ENCODE results near the gene TNNT2. TPM values are rescaled to one million over a fixed set of nuclear protein-coding genes. Genes with fewer than 3 reads are reported as not detected.

Gene TNNT2
- total and polyA plus RNA-seq, 2 of the 8 experiments (the other 6 are each of a cell fraction or from before 2014, with no cell fraction given): 3.1 to 21.0 TPM

DNA sequence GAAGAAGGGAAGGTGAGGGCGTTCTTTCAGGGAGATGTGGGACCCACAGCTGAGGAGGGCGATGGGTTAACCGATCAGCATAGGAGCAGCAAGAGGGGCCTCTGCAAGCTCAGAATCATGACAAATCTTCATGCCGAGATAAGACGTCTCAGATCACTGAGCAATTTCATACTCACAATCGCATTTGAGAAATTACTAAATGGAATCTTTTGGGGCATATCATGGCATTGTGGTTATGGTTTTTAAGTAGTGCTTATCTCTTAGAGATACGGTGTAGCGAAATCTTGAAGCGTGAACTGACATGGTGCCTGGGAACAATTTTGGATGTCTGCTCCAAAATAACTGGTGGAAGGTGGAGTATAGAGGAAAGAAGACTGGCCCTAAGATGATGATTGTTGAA lies 6.2 kb downstream of the TNNT2 start:
- DNase-seq (ENCODE audit: low read depth in 1 of 2, low spot score in 2 of 2) (no peak), FAIRE-seq (no peak)
- no peak overlapping the region for H2AK5ac ChIP-seq (ENCODE audit: low read depth, low read length)
- H3K9ac ChIP-seq (replicated peaks in 1 of 4; ENCODE audit: extremely low read depth in 1 of 4, low read depth in 3 of 4, low read length in 3 of 4): no peak overlapping the region
- no peak overlapping the region for H2BK12ac ChIP-seq (ENCODE audit: low read depth, low read length)
- H3K27ac ChIP-seq (ENCODE audit: low read depth, low read length): no peak overlapping the region
- no peaks in the 10 kb centered on the region for H3K9me3 ChIP-seq (ENCODE audit: insufficient read depth in 2 of 2, low read depth in 1 of 2, low read length in 1 of 2)
- 84% methylated on average over 9 of the region's 9 CpGs; no CpG with 5 or more reads in 1 of the 2 experiments for WGBS, 2 experiments (ENCODE audit: extremely low coverage in 1 of 2, insufficient coverage in 1 of 2, insufficient read length in 1 of 2, insufficient replicate concordance in 2 of 2, low coverage in 1 of 2, low lambda C conversion rate in 2 of 2, missing lambda C conversion rate in 1 of 2)
- H3K14ac ChIP-seq (ENCODE audit: insufficient read length): no peak overlapping the region
- H3K4me2 ChIP-seq (ENCODE audit: insufficient read depth in 1 of 2, low read depth in 2 of 2, low read length in 2 of 2): no peak overlapping the region
- H3K23me2 ChIP-seq (ENCODE audit: low read depth, low read length): 0 out of 2 replicates have a peak, but pooled peaks cover 2% of the 10 kb centered on the region
- H3K79me1 ChIP-seq (ENCODE audit: low read depth, low read length): no peaks in the 10 kb centered on the region; the same call in 1 of the 2 replicates
- H3K36me3 ChIP-seq (ENCODE audit: control insufficient read depth in 2 of 4, insufficient read depth in 4 of 4, low read length in 3 of 4): no peaks in the 10 kb centered on the region
- ChIA-PET POLR2A (ENCODE audit: partially characterized antibody) (interaction anchor here (0.9 to 6.5 kb wide), 4 partner anchors 10 to 17 kb away, joined by 3 to 49 read pairs (median 5); no protein-coding TSS in a partner anchor), CTCF (ENCODE audit: partially characterized antibody) (interaction anchor here (0.6 to 17.6 kb wide), 9 partner anchors 10 to 141 kb away, joined by 3 to 371 read pairs (median 6); partner anchors contain the start of gene LAD1)
- H3K4me1 ChIP-seq (replicated peaks in 1 of 4; ENCODE audit: control insufficient read depth in 3 of 4, insufficient read depth in 4 of 4, low read length in 3 of 4): peaks cover 9 to 23% (median 19%) of the 10 kb centered on the region in 4 experiments
- H3K56ac ChIP-seq (replicated peaks; ENCODE audit: insufficient read length, low read depth, low read length): no peak overlapping the region
- no peak overlapping the region for H4K8ac ChIP-seq (ENCODE audit: extremely low read depth, insufficient read depth, low read length)
- no peak overlapping the region for H2BK120ac ChIP-seq (replicated peaks; ENCODE audit: low read depth, low read length)
- no peak overlapping the region for H3K23ac ChIP-seq (ENCODE audit: insufficient read length)
- no peak overlapping the region for H3K4ac ChIP-seq (replicated peaks; ENCODE audit: insufficient read length, low read depth, low read length)
- H2BK5ac ChIP-seq (ENCODE audit: low read depth, low read length): no peak overlapping the region
- H4K20me1 ChIP-seq (replicated peaks in 1 of 2; ENCODE audit: control insufficient read depth in 1 of 2, insufficient read depth in 2 of 2, low read length in 2 of 2): no peaks in the 10 kb centered on the region
- no peak overlapping the region for H3K4me3 ChIP-seq (ENCODE audit: extremely low read depth in 1 of 4, insufficient read depth in 2 of 4, low read depth in 3 of 4, low read length in 4 of 4)
- no peak overlapping the region for H4K5ac ChIP-seq (ENCODE audit: insufficient read length, low read depth, low read length)
- no peak overlapping the region for H2BK20ac ChIP-seq (ENCODE audit: low read length)
- H2AFZ ChIP-seq (ENCODE audit: low read length): no peak overlapping the region
- no peak overlapping the region for H2BK15ac ChIP-seq (ENCODE audit: low read length)
- no peaks in the 10 kb centered on the region for H3K27me3 ChIP-seq (replicated peaks in 1 of 4; ENCODE audit: control insufficient read depth in 3 of 4, extremely low read depth in 1 of 4, insufficient read depth in 3 of 4, low read length in 3 of 4)
- no peak overlapping the region for H4K91ac ChIP-seq (replicated peaks; ENCODE audit: insufficient read length, low read length)
- no peak overlapping the region for H3K18ac ChIP-seq (ENCODE audit: extremely low read depth, low read length)
- H3K79me2 ChIP-seq (ENCODE audit: control insufficient read depth in 1 of 2, insufficient read depth in 2 of 2, low read length in 2 of 2): no peaks in the 10 kb centered on the region
- TF ChIP-seq SAP30 (IDR thresholded peaks at IDR 0.05; ENCODE audit: insufficient read depth, insufficient replicate concordance, low read length) (no peak), CREB1 (IDR thresholded peaks at IDR 0.05) (no peak), ZNF274 (IDR thresholded peaks at IDR 0.05; ENCODE audit: borderline replicate concordance, extremely low read depth, low read length) (no peak), SP2 (IDR thresholded peaks at IDR 0.05; ENCODE audit: low read length) (no peak), BCL11A (IDR thresholded peaks at IDR 0.05; ENCODE audit: low read depth in 2 of 2, low read length in 2 of 2) (no peak), TAF7 (optimal IDR thresholded peaks at IDR 0.05; ENCODE audit: borderline replicate concordance, low read depth, low read length) (no peak), RBBP5 (IDR thresholded peaks at IDR 0.05; ENCODE audit: borderline replicate concordance, low read depth, low read length) (no peak), JUN (IDR thresholded peaks at IDR 0.05; ENCODE audit: low read depth, low read length) (no peak), TCF12 (IDR thresholded peaks at IDR 0.05; ENCODE audit: low read depth, low read length) (no peak), SP1 (IDR thresholded peaks at IDR 0.05; ENCODE audit: low read depth, low read length) (no peak), MAFK (IDR thresholded peaks at IDR 0.05; ENCODE audit: low read depth, low read length) (no peak), SIX5 (IDR thresholded peaks at IDR 0.05; ENCODE audit: low read depth, low read length) (no peak), RFX5 (IDR thresholded peaks at IDR 0.05; ENCODE audit: borderline replicate concordance, low read depth, low read length) (no peak), PHF8 (conservative IDR thresholded peaks at IDR 0.05; ENCODE audit: low read depth, low read length) (no peak), CBX8 (IDR thresholded peaks at IDR 0.05; ENCODE audit: borderline replicate concordance, low read depth, low read length) (no peak)

All from H1 (cell line).